Activated CD4-positive, alpha-beta T cell treated with anti-CD3 and anti-CD28 coated beads, Interleukin-2, amount 50 U/mL, for 24 hours (primary cell): ENCODE data around the gene FCN2.
"Not testable (repeated sequence)": the region's sequence is repeated elsewhere in the genome, so short reads cannot be mapped to it uniquely, and the experiment has no call there.

Experiments
- DNase-seq, 2 donors: peaks; one replicate each; pipeline ENCODE4 v3.0.0-alpha.2; 2020; ENCODE audit warnings: low read depth in 1 of 2, low spot score in 1 of 2

FCN2 gene

GRCh38 chr9:134847138-134847537 lies 33.5 kb upstream of the FCN2 start:
- no peak for DNase-seq

GRCh38 chr9:134847752-134848432 lies 32.7 kb upstream of the FCN2 start:
- no peak for DNase-seq

GRCh38 chr9:134848504-134848903 lies 32.1 kb upstream of the FCN2 start:
- no peak for DNase-seq

GRCh38 chr9:134850611-134851010 lies 30.0 kb upstream of the FCN2 start:
- DNase-seq: no peak

GRCh38 chr9:134851020-134851419 lies 29.6 kb upstream of the FCN2 start:
- no peak for DNase-seq

- DNase-seq: no peak
Measured at GRCh38 chr9:134852906-134853654, 27.5 kb upstream of the FCN2 start.

- no peak for DNase-seq
Measured at GRCh38 chr9:134853893-134854292, 26.7 kb upstream of the FCN2 start.

- DNase-seq: no peak
Measured at GRCh38 chr9:134854541-134854981, 26.0 kb upstream of the FCN2 start.

GRCh38 chr9:134855231-134855899 lies 25.2 kb upstream of the FCN2 start:
- DNase-seq: no peak

- no peak for DNase-seq
Measured at GRCh38 chr9:134855900-134856377, 24.7 kb upstream of the FCN2 start.

- DNase-seq: not testable (repeated sequence)
Measured at GRCh38 chr9:134857451-134857850, 23.2 kb upstream of the FCN2 start.

- DNase-seq: peak; percentile 7 to 8
Measured at GRCh38 chr9:134858051-134858841, 22.4 kb upstream of the FCN2 start.

GRCh38 chr9:134860510-134860909 lies 20.1 kb upstream of the FCN2 start:
- no peak for DNase-seq

- DNase-seq: no peak
Measured at GRCh38 chr9:134861595-134862334, 18.8 kb upstream of the FCN2 start.

- no peak for DNase-seq
Measured at GRCh38 chr9:134863306-134863902, 17.2 kb upstream of the FCN2 start.

GRCh38 chr9:134863941-134864820 lies 16.4 kb upstream of the FCN2 start:
- DNase-seq: no peak

GRCh38 chr9:134864821-134865190 lies 15.8 kb upstream of the FCN2 start:
- no peak for DNase-seq

GRCh38 chr9:134867917-134868750 lies 12.5 kb upstream of the FCN2 start:
- no peak for DNase-seq
